Inflammatory macrophage (primary cell): Measurements from ENCODE around the gene CDC20B.
"Not testable (repeated sequence)": the region's sequence is repeated elsewhere in the genome, so short reads cannot be mapped to it uniquely, and the experiment has no call there.

ENCODE experiments used
- DNase-seq, 2 donors: peaks; one replicate each; pipeline ENCODE4 v3.0.0-alpha.2; 2020 to 2022

Gene CDC20B

DNA sequence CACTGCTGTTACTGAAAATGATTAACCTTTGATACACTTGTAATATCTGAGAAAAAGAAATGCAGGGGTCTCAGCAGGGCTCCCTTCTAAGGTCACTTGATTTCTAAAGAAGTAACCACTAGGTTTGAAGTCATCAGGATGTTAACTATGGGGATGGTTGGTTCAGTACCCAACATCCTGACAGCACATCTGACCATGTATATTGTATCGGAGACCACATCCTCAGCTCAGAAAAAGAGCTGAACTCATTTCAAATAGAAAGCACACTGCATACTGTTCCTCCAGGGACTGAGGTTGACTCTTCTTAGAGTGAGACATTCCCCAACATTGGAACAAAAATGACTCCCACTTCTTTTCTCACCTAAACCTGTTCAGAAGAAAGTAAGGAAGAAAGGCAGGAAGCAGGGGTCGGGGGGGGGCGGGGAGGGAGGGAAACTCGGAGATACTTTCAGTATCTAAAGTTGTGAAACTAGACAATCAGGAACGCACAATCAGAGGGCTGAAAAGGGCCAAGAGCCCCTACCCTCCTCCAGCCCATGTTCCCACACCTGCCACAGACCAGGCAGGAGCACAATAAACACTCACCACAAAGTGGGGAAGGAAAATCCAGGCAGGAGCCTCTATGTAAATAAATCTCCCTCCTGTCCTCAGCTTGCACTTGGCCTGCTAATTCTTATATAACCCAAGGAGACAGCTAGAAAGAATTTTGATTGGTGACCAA is 71.3 kb downstream of the CDC20B start:
- no peak for DNase-seq

DNA sequence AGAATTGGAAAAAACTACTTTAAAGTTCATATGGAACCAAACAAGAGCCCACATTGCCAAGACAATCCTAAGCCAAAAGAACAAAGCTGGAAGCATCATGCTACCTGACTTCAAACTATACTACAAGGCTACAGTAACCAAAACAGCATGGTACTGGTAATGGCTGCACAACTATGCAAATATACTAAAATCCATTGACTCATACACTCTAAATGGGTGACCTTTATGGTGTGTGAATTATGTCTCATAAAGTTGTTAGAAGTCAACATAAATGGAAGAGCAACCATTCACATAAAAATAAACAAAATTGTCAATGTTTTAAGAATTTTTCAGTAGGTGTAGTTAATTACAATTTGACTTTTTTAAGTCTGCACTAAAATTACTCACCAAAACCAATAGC is 71.8 kb downstream of the CDC20B start:
- DNase-seq = not testable (repeated sequence)

DNA sequence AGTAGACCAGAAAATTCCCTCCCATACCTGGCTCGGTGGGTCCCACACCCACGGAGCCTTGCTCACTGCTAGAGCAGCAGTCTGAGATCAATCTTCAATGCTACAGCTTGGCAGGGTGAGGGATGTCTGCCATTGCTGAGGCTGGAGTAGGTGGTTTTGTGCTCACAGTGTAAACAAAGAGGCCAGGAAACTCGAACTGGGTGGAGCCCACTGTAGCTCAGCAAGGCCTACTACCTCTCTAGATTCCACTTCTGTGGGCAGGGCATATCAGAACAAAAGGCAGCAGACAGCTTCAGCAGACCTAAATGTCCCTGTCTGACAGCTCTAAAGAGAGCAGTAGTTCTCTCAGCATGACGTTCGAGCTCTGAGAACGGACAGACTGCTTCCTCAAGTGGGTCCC is 76.1 kb downstream of the CDC20B start:
- DNase-seq = no peak

DNA sequence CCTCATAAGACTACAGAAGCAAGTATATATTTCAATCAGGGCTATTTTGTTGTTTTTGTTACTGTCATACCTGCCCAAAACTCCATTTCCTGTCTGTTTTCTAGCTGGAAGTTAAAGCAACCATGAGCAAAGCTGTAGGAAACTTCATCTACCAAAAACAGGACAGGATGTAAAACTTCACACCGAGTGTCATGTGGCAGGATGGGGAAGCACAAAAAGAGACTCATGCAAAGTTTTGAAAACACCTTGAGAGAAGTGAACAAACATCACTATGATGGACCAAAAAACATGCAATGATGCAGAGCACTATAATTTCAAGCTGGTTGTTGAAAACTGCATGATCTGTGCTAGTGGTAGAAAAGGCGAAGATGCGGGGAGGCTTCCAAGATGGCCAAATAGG is 76.8 kb downstream of the CDC20B start:
- no peak for DNase-seq

DNA sequence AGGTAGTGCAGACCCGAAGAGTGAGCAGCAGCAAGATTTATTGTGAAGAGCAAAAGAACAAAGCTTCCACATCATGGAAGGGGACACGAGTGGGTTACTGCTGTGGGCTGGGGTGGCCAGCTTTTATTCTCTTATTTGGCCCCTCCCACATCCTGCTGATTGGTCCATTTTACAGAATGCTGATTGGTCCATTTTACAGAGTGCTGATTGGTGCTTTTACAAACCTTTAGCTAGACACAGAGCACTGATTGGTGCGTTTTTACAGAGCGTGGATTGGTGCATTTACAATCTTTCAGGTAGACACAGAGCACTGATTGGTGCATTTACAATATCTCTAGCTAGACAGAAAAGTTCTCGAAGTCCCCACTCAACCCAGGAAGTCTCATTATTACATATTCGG is 82.0 kb downstream of the CDC20B start:
- not testable (repeated sequence) for DNase-seq

DNA sequence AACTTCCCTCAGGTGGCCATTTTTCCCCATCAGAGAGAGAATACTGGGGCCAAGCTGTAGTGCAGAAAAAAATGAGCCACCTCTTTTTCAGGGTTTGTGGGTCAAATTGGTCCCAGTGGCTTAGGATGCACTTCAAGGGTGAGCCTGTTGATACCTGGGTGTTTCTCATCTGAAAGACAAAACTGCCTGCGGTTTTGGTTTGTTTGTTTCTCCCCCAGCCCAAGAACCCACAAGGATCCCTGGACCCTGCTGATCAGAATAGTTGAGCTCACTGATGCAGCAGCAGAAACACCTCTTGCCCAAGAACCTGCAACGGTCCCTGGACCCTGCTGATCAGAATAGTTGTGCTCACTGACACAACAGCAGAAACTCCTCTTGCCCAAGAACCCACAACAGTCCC is 83.7 kb downstream of the CDC20B start:
- DNase-seq = not testable (repeated sequence)

DNA sequence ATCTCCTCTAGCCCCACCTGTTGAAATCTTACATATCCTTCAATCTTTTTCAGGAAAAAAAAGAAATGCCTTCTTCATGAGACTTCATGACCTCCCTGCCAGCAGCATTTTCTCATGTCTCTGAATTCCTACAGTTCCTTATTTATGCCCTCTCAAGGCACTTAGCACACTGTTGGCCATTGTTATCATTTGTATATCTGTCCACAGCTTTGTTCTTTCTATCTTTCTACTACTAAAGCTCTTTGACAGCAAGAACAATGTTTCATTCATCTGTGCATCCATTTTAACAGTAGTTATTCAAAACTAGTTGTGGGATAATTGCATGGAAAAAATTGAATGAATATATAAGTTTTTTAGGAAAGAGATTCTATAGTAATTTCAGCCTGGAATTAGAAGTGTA is 91.4 kb downstream of the CDC20B start:
- DNase-seq = no peak

DNA sequence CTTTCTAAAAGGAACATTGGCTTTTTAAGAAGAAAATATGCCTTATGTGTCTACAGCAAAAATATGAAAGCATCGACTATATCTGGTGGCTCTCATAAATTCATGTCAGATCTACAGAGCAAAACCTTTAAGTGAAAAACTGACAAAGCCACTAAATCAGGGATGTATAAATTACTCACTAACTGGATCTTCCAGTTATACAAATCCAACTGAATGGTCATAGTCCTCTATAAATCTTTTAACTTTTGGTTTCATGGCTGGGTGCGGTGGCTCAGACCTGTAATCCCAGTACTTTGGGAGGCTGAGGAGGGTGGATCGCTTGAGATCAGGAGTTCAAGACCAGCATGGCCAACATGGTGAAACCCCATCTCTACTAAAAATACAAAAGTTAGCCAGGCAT is 99.8 kb downstream of the CDC20B start:
- no peak for DNase-seq

DNA sequence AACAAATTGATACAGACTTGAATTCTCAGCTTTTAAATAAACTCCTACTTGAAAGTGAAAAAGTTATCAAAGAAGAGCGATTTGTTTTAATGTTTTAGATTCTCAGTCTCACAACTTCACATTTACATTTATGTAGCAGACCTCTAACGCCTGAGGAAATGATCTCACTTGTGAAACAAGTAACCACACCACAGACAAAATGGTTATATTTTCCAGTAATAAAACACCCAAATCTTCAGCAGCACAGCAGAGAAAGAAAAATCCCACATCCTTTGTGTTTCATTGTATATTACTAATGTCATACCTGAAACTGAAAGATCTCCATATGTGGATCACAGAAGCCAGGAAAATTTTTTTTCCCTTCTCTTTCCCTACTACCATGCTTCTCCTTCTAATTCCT is 100.3 kb downstream of the CDC20B start:
- no peak for DNase-seq

DNA sequence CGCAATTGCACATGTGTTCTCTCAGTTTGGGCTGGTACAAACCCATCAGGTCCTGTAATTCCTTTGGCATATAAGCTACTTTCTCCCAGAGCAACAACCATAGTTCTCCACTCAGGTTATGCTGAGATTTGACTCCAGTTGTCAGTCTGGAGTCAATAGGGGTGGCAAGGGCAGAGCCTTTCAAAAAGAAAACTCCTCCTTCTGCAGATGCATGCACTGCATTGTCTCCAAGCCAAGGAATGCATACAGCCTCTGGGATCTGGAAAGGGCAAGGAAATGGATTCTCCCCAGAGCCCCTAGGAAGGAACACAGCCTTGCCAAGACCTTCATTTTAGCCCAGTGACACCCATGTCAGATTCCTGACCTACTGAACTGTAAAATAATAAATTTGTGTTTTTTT is 101.6 kb downstream of the CDC20B start:
- no peak for DNase-seq

DNA sequence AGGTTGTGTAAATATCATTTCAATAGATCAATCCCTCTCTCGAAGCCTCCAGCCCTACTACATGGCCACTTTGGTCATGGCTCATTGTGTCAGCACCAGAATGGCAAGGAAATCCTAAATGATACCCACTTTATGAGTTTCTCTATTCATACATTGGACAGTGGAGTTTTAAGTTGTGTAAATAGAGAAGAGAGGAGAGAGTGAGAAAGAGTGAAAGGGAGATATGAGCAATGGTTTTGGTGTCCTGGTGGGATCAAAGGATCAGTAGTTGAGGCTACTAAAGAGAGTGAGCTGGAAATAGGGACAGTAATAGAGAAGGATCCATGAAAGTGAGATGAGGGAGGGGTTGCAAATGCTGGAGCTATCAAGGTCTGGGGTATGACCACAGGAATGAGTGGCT is 102.0 kb downstream of the CDC20B start:
- no peak for DNase-seq

DNA sequence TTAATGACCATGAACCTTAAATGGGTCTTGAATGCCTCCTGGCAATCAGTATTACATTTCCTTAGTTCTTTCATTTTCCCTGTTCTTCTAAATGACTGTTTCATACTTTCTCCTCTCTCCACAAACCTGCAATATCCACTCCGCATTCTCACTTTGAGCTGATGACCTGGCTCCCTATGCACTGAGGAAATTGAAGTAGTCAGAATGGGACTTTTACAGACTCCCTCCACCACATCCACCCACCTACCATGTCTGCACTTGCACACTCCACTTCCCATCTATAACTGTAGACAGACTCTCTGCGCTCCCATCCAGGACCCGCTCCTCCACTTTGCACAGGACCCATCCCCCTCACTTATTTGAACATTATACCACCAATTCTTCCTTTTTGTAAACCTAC is 106.7 kb downstream of the CDC20B start:
- no peak for DNase-seq

DNA sequence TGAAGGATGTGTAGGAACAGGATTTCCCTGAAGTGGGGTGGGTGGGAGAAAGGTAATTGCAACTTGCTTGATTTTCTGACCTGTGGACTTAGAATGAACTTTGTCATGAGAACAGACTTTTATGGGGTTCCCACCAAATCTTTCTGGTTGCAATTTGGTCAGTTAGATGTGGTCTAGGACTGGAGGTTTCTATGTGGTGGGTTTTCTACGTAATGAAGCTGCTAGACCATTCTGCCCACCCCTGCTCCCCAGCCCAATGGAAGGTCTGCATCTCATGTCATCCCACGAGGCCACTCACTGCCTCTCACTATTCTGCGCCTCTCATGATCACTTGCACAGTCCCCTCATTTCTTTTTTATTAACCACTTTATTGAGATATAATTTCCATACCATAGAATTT is 108.5 kb downstream of the CDC20B start:
- no peak for DNase-seq

DNA sequence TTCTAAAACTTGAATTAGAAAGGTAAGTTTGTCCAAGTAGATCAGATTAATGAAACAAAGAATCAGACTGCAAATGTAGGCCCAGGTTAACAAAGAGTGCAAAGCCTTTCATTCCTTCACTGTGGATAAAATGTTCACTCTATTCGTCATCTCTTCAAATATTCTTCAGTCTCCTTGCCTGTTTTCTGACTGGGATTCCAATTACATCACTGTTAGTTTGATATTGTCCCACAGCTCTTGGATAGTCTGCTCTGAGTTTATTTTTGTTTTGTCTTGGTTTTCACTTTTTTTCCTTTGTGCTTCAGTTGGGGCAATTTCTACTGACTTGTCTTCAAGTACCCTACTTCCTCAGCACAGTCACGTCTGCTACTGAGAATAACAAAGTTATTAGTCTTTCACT is 109.1 kb downstream of the CDC20B start:
- no peak for DNase-seq

DNA sequence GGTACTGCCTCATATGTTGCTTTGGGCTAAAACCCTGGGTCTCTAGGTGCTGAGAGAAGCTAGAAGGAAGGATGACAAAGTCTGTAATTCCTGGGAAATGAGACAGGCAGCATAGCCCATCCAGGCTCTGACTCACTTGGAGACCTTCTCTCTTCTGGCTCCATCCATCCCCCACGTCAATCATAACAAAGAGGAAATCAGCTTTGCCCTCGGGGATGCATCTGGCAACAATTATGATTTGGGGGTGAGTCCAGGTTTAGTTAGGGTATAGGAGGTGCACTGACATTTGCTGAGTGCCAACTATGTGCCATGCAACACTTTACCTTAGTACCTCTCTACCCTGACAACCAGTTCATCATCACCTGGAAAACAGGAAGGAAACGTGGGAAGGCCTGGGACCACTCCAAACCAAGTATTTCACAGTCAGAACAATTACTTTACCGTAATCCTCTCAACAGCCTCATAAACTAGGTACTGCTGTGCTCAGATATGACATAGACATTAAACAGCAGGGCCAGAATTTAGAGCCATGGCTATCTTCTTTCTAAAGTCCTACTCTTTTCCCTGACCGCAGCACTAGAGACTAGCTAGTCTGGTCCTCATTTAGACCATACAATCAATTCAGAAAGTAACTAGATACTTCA is 109.6 kb downstream of the CDC20B start:
- DNase-seq = no peak
